H9 (cell line): ENCODE data around the gene MORF4L1. TPM values are rescaled to one million over a fixed set of nuclear protein-coding genes. Genes with fewer than 3 reads are reported as not detected.

Source experiments
- DNase-seq: peaks from one replicate; pipeline ENCODE4 v3.0.0-alpha.2; 2017
- H2AFZ ChIP-seq: one replicate; pipeline ENCODE4 v1.6.1; 2013; ENCODE audit warnings: mild to moderate bottlenecking, low read length, control low read depth, moderate library complexity
- H2AK5ac ChIP-seq: 2 replicates; pipeline ENCODE4 v1.6.1; 2013; ENCODE audit warnings: low read length, control low read depth, mixed read lengths; ENCODE audit not compliant: insufficient read length
- H2BK120ac ChIP-seq: one replicate; pipeline ENCODE4 v1.6.1; 2013; ENCODE audit warnings: low read depth, mild to moderate bottlenecking, low read length, control low read depth, inconsistent platforms; ENCODE audit not compliant: poor library complexity, severe bottlenecking
- H2BK12ac ChIP-seq: 2 replicates; pipeline ENCODE4 v1.6.1; 2013; ENCODE audit warnings: low read length, control low read depth, mixed read lengths, low read depth; ENCODE audit not compliant: insufficient read length
- H2BK15ac ChIP-seq: 2 replicates; pipeline ENCODE4 v1.6.1; 2013; ENCODE audit warnings: low read depth, low read length, control low read depth
- H2BK20ac ChIP-seq: one replicate; pipeline ENCODE4 v1.6.1; 2013; ENCODE audit warnings: low read depth, mild to moderate bottlenecking, low read length, control low read depth, inconsistent platforms; ENCODE audit not compliant: poor library complexity, severe bottlenecking
- H2BK5ac ChIP-seq: 2 replicates; pipeline ENCODE4 v1.6.1; 2013; ENCODE audit warnings: low read length, control low read depth, mixed read lengths; ENCODE audit not compliant: insufficient read length
- H3K14ac ChIP-seq: 2 replicates; pipeline ENCODE4 v1.6.1; 2013; ENCODE audit warnings: low read length, control low read depth; ENCODE audit not compliant: insufficient read depth
- H3K18ac ChIP-seq: 2 replicates; pipeline ENCODE4 v1.6.1; 2013; ENCODE audit warnings: low read depth, mild to moderate bottlenecking, mixed read lengths, low read length, control low read depth; ENCODE audit not compliant: insufficient read length
- H3K23ac ChIP-seq: 2 replicates; pipeline ENCODE4 v1.6.1; 2013; ENCODE audit warnings: low read length, control low read depth, mixed read lengths, low read depth; ENCODE audit not compliant: insufficient read length
- H3K23me2 ChIP-seq: 2 replicates; pipeline ENCODE4 v1.6.1; 2013; ENCODE audit warnings: low read depth, mild to moderate bottlenecking, mixed read lengths, low read length, control low read depth; ENCODE audit not compliant: insufficient read length, poor library complexity, severe bottlenecking
- H3K27ac ChIP-seq: 2 replicates; pipeline ENCODE4 v1.5.1; 2013; ENCODE audit warnings: low read length, control low read depth, mixed read lengths, low read depth; ENCODE audit not compliant: insufficient read length
- H3K27me3 ChIP-seq: 2 replicates; pipeline ENCODE4 v1.6.1; 2013; ENCODE audit warnings: low read length, control low read depth, inconsistent platforms; ENCODE audit not compliant: insufficient read depth
- H3K4ac ChIP-seq: 2 replicates; pipeline ENCODE4 v1.6.1; 2013; ENCODE audit warnings: low read depth, mild to moderate bottlenecking, control low read depth, inconsistent platforms, low read length, moderate library complexity
- H3K4me1 ChIP-seq: 2 replicates; pipeline ENCODE4 v1.6.1; 2013; ENCODE audit warnings: low read length, control low read depth, inconsistent platforms; ENCODE audit not compliant: insufficient read depth
- H3K4me2 ChIP-seq: 2 replicates; pipeline ENCODE4 v1.6.1; 2013; ENCODE audit warnings: low read length, control low read depth, mixed read lengths; ENCODE audit not compliant: insufficient read length, insufficient read depth
- H3K56ac ChIP-seq: 2 replicates; pipeline ENCODE4 v1.6.1; 2013; ENCODE audit warnings: low read depth, mild to moderate bottlenecking, mixed read lengths, low read length, control low read depth; ENCODE audit not compliant: insufficient read length
- H3K79me1 ChIP-seq: 2 replicates; pipeline ENCODE4 v1.6.1; 2013; ENCODE audit warnings: low read depth, mild to moderate bottlenecking, moderate library complexity, low read length, control low read depth, inconsistent platforms; ENCODE audit not compliant: insufficient read depth, poor library complexity, severe bottlenecking
- H3K79me2 ChIP-seq: 2 replicates; pipeline ENCODE4 v1.6.1; 2013; ENCODE audit warnings: low read length, control low read depth, inconsistent platforms; ENCODE audit not compliant: insufficient read depth
- H3K9ac ChIP-seq: 2 replicates; pipeline ENCODE4 v1.6.1; 2013; ENCODE audit warnings: low read length, control low read depth, mixed read lengths; ENCODE audit not compliant: insufficient read length; ENCODE audit errors: extremely low read depth
- H3K9me3 ChIP-seq: one replicate; pipeline ENCODE4 v1.6.1; 2013; ENCODE audit warnings: low read depth, low read length, inconsistent platforms; ENCODE audit not compliant: control insufficient read depth
- H3T11ph ChIP-seq: one replicate; pipeline ENCODE4 v1.6.1; 2013; ENCODE audit warnings: mild to moderate bottlenecking, low read length, control low read depth, inconsistent platforms
- H4K20me1 ChIP-seq: one replicate; pipeline ENCODE4 v1.6.1; 2013; ENCODE audit not compliant: control insufficient read depth, insufficient read length, insufficient read depth
- H4K5ac ChIP-seq: 2 replicates; pipeline ENCODE4 v1.6.1; 2013; ENCODE audit warnings: low read depth, mild to moderate bottlenecking, mixed read lengths, low read length, control low read depth; ENCODE audit not compliant: insufficient read length
- H4K8ac ChIP-seq: replicated peaks from 2 replicates; pipeline ENCODE4 v1.6.1; 2013; ENCODE audit warnings: low read length, control low read depth, mixed read lengths, low read depth; ENCODE audit not compliant: insufficient read length
- H4K91ac ChIP-seq: 2 replicates; pipeline ENCODE4 v1.6.1; 2013; ENCODE audit warnings: low read depth, mild to moderate bottlenecking, moderate library complexity, mixed read lengths, low read length, control low read depth; ENCODE audit not compliant: insufficient read length
- H3K27ac Mint-ChIP-seq, 3 experiments: 2 replicates in 2 of 3; 3 replicates in 1 of 3; pipeline ENCODE4 v1.8.0; 2020 to 2021; ENCODE audit warnings: mixed read lengths in 3 of 3, mild to moderate bottlenecking in 1 of 3, moderate library complexity in 1 of 3
- H3K27me3 Mint-ChIP-seq: 2 replicates; pipeline ENCODE4 v1.8.0; 2021; ENCODE audit warnings: low read depth, mild to moderate bottlenecking, moderate library complexity, mixed read lengths
- H3K36me3 Mint-ChIP-seq, 3 experiments: 2 replicates in 2 of 3; 3 replicates in 1 of 3; pipeline ENCODE4 v1.8.0; 2020 to 2021; ENCODE audit warnings: low read depth in 3 of 3, mixed read lengths in 3 of 3; ENCODE audit not compliant: insufficient read depth in 1 of 3
- H3K4me1 Mint-ChIP-seq, 2 experiments: 2 replicates each; pipeline ENCODE4 v1.8.0; 2020; ENCODE audit warnings: mixed read lengths in 2 of 2
- H3K4me3 Mint-ChIP-seq, 2 experiments: 2 replicates in 1 of 2; 3 replicates in 1 of 2; pipeline ENCODE4 v1.8.0; 2020 to 2021; ENCODE audit warnings: mild to moderate bottlenecking in 2 of 2, mixed read lengths in 2 of 2, moderate library complexity in 1 of 2
- H3K9me3 Mint-ChIP-seq, 2 experiments: 2 replicates in 1 of 2; 3 replicates in 1 of 2; pipeline ENCODE4 v1.8.0; 2020; ENCODE audit warnings: mild to moderate bottlenecking in 2 of 2, mixed read lengths in 2 of 2, moderate library complexity in 1 of 2
- WGBS: extraction: QIAGEN DNeasy Blood & Tissue Kit; methylation state at CpG from one replicate; pipeline ENCODE4 v1.1.7; 2013; ENCODE audit warnings: missing lambda C conversion rate, low lambda C conversion rate, mixed read lengths; ENCODE audit not compliant: insufficient read length; ENCODE audit errors: extremely low coverage; 5-methylcytosine and 5-hydroxymethylcytosine counted together
- total RNA-seq: library from RNA; stranded (reverse); gene quantifications from 2 replicates; pipeline ENCODE4 v1.2.1, GENCODE V29; 2021
- TF ChIP-seq, protein P1 (sequence below): fragments of 200-600 bp; sonication (generic); conservative IDR thresholded peaks from 3 replicates; pipeline ENCODE4 v1.8.0; 2021; ENCODE audit warnings: antibody characterized with exemption, mild to moderate bottlenecking

Gene MORF4L1
- total RNA-seq, 1 experiment from 2014 or later, result 544 TPM

DNA sequence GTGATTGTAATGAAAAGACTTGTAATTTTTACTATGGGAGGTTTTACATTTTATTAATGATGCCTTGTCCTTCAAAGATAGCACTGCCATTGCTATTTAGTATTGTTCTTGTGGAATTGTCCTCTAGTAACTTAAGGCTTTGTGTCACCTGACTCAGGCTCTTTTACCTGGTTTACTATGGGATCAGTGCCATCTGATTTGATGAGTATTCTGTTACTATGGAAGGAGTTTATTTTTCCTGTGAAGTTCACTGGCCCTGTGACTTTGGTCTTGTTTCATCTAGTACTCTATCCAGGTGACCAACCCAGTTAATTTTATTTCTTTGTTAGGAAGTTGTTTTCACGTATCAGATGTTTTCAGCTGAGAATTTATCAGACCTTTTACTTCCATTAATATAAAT lies 9.0 kb downstream of the MORF4L1 start:
- H3K4me2 ChIP-seq, result no peak overlapping the region
- no peak overlapping the region for H2BK12ac ChIP-seq
- no peak overlapping the region for H3T11ph ChIP-seq
- no peak overlapping the region; a peak in 1 of 7 replicates for H3K27ac Mint-ChIP-seq
- no peak overlapping the region for H2BK5ac ChIP-seq
- H3K27ac ChIP-seq, result no peak overlapping the region
- H2AFZ ChIP-seq, result no peak overlapping the region
- H2AK5ac ChIP-seq, result no peak overlapping the region
- no peak overlapping the region for H3K23ac ChIP-seq
- TF ChIP-seq, protein P1, sequence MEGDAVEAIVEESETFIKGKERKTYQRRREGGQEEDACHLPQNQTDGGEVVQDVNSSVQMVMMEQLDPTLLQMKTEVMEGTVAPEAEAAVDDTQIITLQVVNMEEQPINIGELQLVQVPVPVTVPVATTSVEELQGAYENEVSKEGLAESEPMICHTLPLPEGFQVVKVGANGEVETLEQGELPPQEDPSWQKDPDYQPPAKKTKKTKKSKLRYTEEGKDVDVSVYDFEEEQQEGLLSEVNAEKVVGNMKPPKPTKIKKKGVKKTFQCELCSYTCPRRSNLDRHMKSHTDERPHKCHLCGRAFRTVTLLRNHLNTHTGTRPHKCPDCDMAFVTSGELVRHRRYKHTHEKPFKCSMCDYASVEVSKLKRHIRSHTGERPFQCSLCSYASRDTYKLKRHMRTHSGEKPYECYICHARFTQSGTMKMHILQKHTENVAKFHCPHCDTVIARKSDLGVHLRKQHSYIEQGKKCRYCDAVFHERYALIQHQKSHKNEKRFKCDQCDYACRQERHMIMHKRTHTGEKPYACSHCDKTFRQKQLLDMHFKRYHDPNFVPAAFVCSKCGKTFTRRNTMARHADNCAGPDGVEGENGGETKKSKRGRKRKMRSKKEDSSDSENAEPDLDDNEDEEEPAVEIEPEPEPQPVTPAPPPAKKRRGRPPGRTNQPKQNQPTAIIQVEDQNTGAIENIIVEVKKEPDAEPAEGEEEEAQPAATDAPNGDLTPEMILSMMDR, result no peak
- no peaks in the 10 kb centered on the region for H3K9me3 Mint-ChIP-seq
- H3K4me1 ChIP-seq, result no peaks in the 10 kb centered on the region
- no peak for DNase-seq
- no peaks in the 10 kb centered on the region for H3K9me3 ChIP-seq
- no peak overlapping the region for H3K14ac ChIP-seq
- H3K9ac ChIP-seq, result no peak overlapping the region
- H4K20me1 ChIP-seq, result no peaks in the 10 kb centered on the region
- no peak overlapping the region for H4K5ac ChIP-seq
- H3K23me2 ChIP-seq, result no peaks in the 10 kb centered on the region
- no peaks in the 10 kb centered on the region for H3K27me3 Mint-ChIP-seq
- no CpG with 5 or more reads among the region's 1 CpG for WGBS
- H3K27me3 ChIP-seq, result no peaks in the 10 kb centered on the region
- H2BK120ac ChIP-seq, result no peak overlapping the region
- peaks cover 2% of the 10 kb centered on the region for H3K79me1 ChIP-seq
- H4K8ac ChIP-seq, result no peak overlapping the region
- no peak overlapping the region for H3K18ac ChIP-seq
- no peak overlapping the region for H3K4ac ChIP-seq
- peaks cover 53% of the 10 kb centered on the region for H3K79me2 ChIP-seq
- H2BK15ac ChIP-seq, result no peak overlapping the region
- H2BK20ac ChIP-seq, result no peak overlapping the region
- peaks cover 31 to 72% (median 68%) of the 10 kb centered on the region in 3 experiments for H3K36me3 Mint-ChIP-seq
- no peak overlapping the region for H3K4me3 Mint-ChIP-seq
- no peak overlapping the region for H3K56ac ChIP-seq
- H4K91ac ChIP-seq, result no peak overlapping the region
- peaks cover 21 to 24% of the 10 kb centered on the region in 2 experiments for H3K4me1 Mint-ChIP-seq
